ENCODE data around the gene RAN. TPM values are rescaled to one million over a fixed set of nuclear protein-coding genes. Genes with fewer than 3 reads are reported as not detected.

Gene RAN
- total RNA-seq, 2 experiments from 2014 or later, result 278 to 302 TPM

- H3K4me1 Mint-ChIP-seq (ENCODE audit: low read depth), result peaks cover 31% of the 10 kb centered on the region
- H3K27ac ChIP-seq (ENCODE audit: low read depth in 1 of 2, low read length in 2 of 2), result no peak overlapping the region
- intact Hi-C loops (cut with DNase I, micrococcal nuclease), result loop anchor here in 1 of 2 experiments (10.0 kb wide), 1 partner anchor 1055 kb away; no protein-coding TSS in a partner anchor
- H3K4me1 ChIP-seq (ENCODE audit: insufficient read depth, low read length), result peaks cover 15% of the 10 kb centered on the region
- peak overlapping the region; percentile 64 for H3K27ac Mint-ChIP-seq
- ChIA-PET POLR2A (no interaction called here), CTCF (no interaction called here)
- H3K27me3 Mint-ChIP-seq, result no peaks in the 10 kb centered on the region
- TF ChIP-seq, protein P1, sequence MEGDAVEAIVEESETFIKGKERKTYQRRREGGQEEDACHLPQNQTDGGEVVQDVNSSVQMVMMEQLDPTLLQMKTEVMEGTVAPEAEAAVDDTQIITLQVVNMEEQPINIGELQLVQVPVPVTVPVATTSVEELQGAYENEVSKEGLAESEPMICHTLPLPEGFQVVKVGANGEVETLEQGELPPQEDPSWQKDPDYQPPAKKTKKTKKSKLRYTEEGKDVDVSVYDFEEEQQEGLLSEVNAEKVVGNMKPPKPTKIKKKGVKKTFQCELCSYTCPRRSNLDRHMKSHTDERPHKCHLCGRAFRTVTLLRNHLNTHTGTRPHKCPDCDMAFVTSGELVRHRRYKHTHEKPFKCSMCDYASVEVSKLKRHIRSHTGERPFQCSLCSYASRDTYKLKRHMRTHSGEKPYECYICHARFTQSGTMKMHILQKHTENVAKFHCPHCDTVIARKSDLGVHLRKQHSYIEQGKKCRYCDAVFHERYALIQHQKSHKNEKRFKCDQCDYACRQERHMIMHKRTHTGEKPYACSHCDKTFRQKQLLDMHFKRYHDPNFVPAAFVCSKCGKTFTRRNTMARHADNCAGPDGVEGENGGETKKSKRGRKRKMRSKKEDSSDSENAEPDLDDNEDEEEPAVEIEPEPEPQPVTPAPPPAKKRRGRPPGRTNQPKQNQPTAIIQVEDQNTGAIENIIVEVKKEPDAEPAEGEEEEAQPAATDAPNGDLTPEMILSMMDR (IDR thresholded peaks at IDR 0.05), result no peak
- peak overlapping the region; percentile 37 for H3K4me3 ChIP-seq (ENCODE audit: low read length)
- peaks cover 29% of the 10 kb centered on the region for H3K36me3 ChIP-seq (ENCODE audit: insufficient read depth, low read length)
- H3K27me3 ChIP-seq (ENCODE audit: control insufficient read depth in 1 of 2, insufficient read depth in 2 of 2, low read length in 2 of 2), result no peaks in the 10 kb centered on the region
- no peak for DNase-seq
- H3K9me3 ChIP-seq (ENCODE audit: control insufficient read depth in 1 of 2, insufficient read depth in 1 of 2, low read length in 2 of 2), result no peaks in the 10 kb centered on the region
- H3K9me3 Mint-ChIP-seq, result no peaks in the 10 kb centered on the region
- ATAC-seq (ENCODE audit: poor library complexity), result no peak
- peak overlapping the region; percentile 77 for H3K4me3 Mint-ChIP-seq
- peaks cover 32% of the 10 kb centered on the region for H3K36me3 Mint-ChIP-seq (ENCODE audit: low read depth)
These were observed 8.0 kb downstream of the RAN start for GRCh38 chr12:130879781-130880389.

DNA sequence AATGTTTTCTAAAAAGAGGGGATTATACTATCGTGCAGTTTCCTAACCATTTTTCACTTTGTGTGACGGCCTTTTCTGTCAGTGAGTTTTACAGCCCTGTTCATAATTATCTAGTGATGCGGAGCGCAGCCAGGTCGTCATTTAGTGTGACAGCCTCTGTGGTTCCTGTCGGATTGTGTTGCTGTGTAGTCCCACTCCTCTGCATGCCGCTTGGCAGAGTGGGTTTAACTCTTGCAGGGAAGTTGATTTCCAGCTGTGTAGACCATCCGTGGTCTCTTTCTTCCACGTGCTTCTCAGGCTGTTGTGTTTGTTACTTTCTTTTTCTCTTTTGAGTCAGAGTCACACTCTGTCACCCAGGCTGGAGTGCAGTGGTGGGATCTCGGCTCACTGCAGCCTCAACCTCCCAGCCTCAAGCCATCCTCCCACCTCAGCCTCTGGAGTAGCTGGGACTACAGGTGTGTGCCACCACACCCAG lies 8.6 kb downstream of the RAN start:
- TF ChIP-seq, protein P1 (IDR thresholded peaks at IDR 0.05), result no peak
- Histone ChIP-seq H3K36me3 (ENCODE audit: insufficient read depth, low read length) (peaks cover 23% of the 10 kb centered on the region), H3K27ac (ENCODE audit: low read depth in 1 of 2, low read length in 2 of 2) (no peak overlapping the region), H3K27me3 (ENCODE audit: control insufficient read depth in 1 of 2, insufficient read depth in 2 of 2, low read length in 2 of 2) (no peaks in the 10 kb centered on the region), H3K4me3 (ENCODE audit: low read length) (peak overlapping the region; percentile 37), H3K4me1 (ENCODE audit: insufficient read depth, low read length) (peaks cover 13% of the 10 kb centered on the region), H3K9me3 (ENCODE audit: control insufficient read depth in 1 of 2, insufficient read depth in 1 of 2, low read length in 2 of 2) (no peaks in the 10 kb centered on the region)
- H3K4me3 Mint-ChIP-seq, result peak overlapping the region; percentile 77
- H3K27ac Mint-ChIP-seq, result peak overlapping the region; percentile 64
- ChIA-PET CTCF (no interaction called here), POLR2A (no interaction called here)
- H3K9me3 Mint-ChIP-seq, result no peaks in the 10 kb centered on the region
- peaks cover 26% of the 10 kb centered on the region for H3K36me3 Mint-ChIP-seq (ENCODE audit: low read depth)
- DNase-seq (no peak), ATAC-seq (ENCODE audit: poor library complexity) (no peak)
- intact Hi-C loops (cut with DNase I, micrococcal nuclease), result no loop called here
- no peaks in the 10 kb centered on the region for H3K27me3 Mint-ChIP-seq
- peaks cover 27% of the 10 kb centered on the region for H3K4me1 Mint-ChIP-seq (ENCODE audit: low read depth)

GRCh38 chr12:130881046-130881445 lies 9.2 kb downstream of the RAN start:
- no peak for DNase-seq
- intact Hi-C loops (cut with DNase I, micrococcal nuclease), result no loop called here
- POLR2A ChIA-PET, result interaction anchor here (0.7 kb wide), 1 partner anchor 10 kb away, joined by 3 read pairs; no protein-coding TSS in a partner anchor
- Histone ChIP-seq H3K4me3 (ENCODE audit: low read length) (no peak overlapping the region), H3K27me3 (ENCODE audit: control insufficient read depth in 1 of 2, insufficient read depth in 2 of 2, low read length in 2 of 2) (no peaks in the 10 kb centered on the region), H3K36me3 (ENCODE audit: insufficient read depth, low read length) (peaks cover 17% of the 10 kb centered on the region), H3K4me1 (ENCODE audit: insufficient read depth, low read length) (peaks cover 13% of the 10 kb centered on the region), H3K9me3 (ENCODE audit: control insufficient read depth in 1 of 2, insufficient read depth in 1 of 2, low read length in 2 of 2) (no peaks in the 10 kb centered on the region), H3K27ac (ENCODE audit: low read depth in 1 of 2, low read length in 2 of 2) (no peak overlapping the region)
- no peaks in the 10 kb centered on the region for H3K9me3 Mint-ChIP-seq
- H3K27ac Mint-ChIP-seq, result no peak overlapping the region
- TF ChIP-seq, protein P1 (IDR thresholded peaks at IDR 0.05), result no peak
- H3K27me3 Mint-ChIP-seq, result no peaks in the 10 kb centered on the region
- no peak for ATAC-seq (ENCODE audit: poor library complexity)
- H3K4me1 Mint-ChIP-seq (ENCODE audit: low read depth), result peaks cover 23% of the 10 kb centered on the region
- no peak overlapping the region for H3K4me3 Mint-ChIP-seq
- H3K36me3 Mint-ChIP-seq (ENCODE audit: low read depth), result peaks cover 20% of the 10 kb centered on the region
- CTCF ChIA-PET, result no interaction called here
